GM21367 (cell line): Measurements from ENCODE around the gene ADAM10.
"Not testable (repeated sequence)": the region's sequence is repeated elsewhere in the genome, so short reads cannot be mapped to it uniquely, and the experiment has no call there.

Experiments
- ATAC-seq: cut with Tn5 transposase; IDR thresholded peaks from one replicate; pipeline ENCODE4 v1.9.1; 2021; ENCODE audit not compliant: unreplicated experiment

The ADAM10 gene

DNA sequence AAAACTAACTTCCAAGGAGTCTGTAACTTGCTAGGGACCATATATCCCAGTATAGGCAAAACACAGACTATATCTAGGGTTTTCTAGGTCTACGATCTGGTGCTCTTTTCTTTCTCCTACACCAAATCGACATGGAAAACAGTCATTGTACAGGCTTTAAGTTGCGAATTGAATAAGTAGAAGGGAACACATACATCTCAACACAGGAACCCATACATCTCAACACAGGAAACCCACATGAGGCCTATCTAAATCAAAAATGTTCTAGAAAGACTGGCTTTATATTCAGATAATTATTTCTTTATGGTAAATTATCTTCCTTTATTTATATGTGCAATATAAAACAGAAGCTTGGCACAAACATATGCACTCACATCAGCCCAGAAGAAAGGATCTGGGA is 126.6 kb downstream of the ADAM10 start:
- ATAC-seq, result no peak

DNA sequence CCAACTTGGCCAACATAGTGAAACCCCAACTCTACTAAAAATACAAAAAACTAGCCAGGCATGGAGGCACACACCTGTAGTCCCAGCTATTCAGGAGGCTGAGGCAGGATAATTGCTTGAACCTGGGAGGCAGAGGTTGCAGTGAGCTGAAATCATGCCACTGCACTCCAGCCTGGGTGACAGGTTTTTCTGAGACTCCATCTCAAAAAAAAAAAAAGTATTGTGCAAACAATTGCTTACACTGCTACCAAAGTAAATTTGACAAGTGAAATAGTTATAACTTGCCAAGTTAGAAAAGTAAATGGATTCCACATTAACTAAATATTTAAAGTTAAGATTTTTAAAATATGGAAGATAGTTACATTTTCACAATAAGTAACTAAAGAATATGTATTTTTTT is 129.2 kb downstream of the ADAM10 start:
- ATAC-seq, result not testable (repeated sequence)

DNA sequence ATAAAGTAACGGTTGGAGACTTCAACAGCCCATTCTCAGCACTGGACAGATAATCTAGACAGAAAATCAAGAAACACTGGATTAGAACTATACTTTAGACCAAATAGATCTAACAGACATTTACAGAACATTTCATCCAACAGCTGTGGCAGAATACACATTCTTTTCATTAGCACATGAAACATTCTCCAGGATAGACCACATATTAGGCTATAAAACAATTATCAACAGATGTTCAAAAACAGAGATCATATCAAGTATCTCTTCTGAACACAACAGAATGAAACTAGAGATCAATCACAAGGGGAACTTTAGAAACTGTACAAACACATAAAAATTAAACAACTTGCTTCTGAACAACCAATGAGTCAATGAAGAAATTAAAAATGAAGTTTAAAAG is 133.3 kb downstream of the ADAM10 start:
- ATAC-seq, result no peak

DNA sequence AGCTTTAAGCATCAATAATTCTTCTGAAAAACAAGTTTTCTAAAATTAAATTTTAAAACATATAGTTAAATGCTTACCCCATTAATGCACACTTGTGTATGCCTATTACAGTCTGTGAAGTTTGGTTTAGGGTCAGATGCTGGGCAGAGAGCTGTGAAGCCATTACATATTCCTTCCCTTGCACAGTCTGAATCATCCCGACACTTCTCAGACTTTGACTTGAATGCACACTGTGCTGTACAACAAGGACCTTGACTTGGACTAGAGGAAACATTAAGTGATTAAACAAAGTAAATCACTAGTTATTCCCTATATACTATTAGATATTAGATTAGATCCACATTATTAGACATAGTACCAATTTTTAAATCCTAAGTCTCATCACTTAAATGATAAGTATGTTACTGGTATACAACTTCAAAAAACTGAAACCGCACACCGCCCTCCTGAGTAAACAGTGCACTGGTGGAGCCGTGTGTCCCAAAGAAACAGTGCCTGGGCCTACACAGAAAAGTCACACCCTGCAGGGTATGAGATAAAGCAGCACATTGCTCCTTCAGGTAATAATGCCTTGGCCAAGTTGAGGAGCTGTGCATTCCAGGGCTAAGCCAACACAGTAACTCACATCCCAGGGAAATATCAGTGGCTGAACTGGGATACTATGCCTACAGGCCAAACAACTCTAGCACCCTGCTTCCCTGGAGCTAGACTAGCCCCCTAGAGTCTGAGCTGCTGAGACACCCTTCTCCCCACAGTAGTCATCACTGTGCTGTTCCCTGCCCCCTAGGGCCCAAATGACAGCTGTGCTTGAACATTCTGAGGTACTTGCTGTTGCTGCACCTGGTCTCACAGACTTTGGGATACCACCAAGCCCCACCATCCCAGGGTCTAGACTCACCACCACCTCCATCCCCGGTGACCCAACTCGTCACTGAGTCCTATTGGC is 137.5 kb downstream of the ADAM10 start:
- no peak for ATAC-seq

DNA sequence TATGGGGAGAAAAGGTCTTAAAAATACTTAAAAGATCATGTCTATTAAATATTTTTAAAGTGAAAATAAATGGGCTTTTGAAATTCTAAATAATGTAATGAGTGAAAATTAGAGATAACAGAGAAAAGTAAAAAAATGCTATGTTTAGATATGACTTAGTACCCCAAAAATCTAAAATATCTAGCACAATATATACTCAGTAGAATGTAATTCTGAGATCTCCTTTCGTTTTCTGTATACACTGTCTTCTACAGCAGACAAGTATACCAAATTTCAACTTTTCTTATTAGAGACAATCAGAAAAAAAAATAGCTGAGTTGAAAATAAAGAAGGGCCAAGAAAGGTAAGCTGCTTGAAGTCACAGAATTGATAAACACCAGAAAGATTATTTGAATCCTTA is 140.8 kb downstream of the ADAM10 start:
- ATAC-seq, result no peak

DNA sequence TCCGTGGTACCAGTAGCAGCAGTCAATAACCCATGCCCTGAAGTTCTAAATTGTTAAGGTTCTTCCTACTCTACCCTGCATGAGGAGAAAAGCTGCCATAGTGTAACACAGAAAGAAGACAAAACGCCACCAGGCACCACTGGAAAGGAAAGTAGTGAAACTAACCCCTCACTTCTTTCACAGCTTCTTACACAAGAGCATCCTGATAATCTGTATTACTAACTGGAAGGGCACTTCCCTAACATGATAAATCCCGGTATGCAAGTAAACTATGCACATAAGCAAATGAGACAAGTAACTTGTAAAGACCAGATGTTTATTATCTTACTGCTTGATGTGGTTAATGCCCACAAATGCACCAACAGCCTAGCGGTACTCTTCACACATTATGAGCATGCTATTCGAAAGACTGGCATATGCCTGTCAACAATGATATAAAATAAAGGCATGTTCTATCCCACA is 141.3 kb downstream of the ADAM10 start:
- ATAC-seq, result no peak

DNA sequence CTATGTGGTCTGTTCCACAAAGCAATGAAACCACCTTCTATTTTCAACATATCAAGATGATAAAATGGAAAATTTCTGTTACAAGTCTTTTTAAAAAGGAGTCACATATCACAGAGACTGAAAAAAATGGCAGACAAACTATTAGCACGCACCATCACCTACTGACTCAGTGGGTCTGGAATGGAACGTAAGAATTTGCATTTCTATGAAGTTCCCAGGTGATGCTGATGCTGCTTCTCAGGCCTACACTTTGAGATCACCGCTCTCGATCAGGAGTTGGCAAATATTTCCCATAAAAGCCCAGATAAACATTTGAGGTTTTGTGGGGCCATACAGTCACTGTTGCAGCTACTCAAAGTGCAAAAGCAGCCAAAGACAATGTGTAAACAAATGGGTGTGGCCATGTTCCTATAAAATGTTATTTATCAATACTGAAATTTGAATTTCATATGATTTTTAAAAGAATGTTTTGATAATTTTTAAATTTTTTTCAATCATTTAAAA is 142.9 kb downstream of the ADAM10 start:
- ATAC-seq, result no peak

DNA sequence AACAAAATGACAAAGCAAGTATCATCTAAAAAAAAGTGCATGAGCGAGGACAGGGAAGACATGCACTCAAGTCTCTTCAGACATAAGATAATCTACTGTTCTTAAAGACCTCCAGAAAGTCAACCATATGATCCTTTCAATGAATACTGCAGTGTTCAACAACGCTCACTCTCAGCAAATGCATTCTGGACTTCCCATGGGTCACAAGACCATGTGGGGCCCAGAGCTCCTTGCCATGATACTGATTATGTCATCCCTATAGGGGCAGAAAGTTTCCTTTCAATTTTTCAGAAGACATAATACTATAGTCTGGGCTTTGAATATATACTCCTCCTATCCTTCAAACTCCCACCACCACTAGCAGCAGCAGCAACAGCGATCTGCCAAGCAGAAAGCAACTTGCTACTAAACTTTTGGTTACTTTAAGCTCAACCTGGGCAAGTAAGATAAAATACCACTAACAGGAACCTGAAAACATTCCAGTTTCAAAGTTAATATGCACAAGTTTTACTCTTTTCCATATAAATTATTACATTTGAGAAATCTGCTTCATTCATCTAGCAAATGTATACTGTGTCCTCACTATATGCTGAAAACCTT is 143.5 kb downstream of the ADAM10 start:
- no peak for ATAC-seq

DNA sequence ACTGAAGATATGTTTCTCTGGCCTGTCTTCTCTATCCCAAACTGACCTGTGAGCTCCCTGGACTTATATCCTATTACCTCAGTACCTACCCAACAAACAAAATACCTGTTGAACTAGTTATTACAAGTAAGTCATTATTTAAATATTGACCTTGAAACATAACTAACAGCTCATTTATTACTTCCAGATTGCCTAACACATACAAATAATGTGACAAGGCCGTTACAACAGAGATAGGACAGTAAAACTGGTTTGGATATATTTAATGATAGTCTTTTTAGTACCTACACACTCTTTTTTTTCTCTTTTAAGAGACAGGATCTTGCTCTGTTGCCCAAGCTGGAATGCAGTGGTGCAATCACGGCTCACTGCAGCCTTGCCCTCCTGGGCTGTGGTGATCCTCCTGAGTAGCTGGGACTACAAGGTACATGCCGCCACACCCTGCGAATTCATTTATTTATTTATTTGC is 145.0 kb downstream of the ADAM10 start:
- ATAC-seq, result no peak

DNA sequence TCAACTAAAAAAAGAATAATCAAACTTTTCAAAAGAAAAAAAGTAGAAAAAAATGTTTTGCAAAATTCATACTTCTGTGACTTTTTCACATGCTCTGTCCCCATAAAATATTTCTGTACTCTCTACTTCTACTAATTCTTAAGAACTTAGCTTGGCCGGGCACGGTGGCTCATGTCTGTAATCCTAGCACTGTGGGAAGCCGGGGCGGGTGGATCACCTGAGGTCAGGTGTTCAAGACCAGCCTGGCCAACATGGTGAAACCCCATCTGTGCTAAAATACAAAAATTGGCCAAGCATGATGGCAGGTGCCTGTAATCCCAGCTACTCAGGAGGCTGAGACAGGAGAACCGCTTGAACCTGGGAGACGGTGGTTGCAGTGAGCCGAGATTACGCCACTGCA is 145.6 kb downstream of the ADAM10 start:
- ATAC-seq, result not testable (repeated sequence)

DNA sequence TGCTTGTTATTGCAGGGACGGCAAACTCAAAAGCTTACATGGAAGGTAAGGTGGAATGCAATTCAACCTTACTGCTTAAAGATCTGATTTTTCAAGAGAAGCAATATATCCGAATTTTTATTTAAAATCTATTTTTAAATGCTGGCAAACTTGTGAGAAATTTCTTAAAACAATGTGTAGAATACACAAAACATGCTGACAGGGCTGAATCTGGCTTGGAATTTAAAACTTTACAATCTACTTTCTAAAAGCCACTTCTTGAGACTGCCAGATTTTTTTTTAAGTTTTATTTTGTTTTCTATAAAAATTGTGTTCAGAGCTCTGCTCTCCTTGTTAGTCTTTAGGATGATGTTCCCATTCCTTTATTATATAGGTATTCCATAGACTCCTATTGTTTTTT is 146.7 kb downstream of the ADAM10 start:
- ATAC-seq, result no peak

DNA sequence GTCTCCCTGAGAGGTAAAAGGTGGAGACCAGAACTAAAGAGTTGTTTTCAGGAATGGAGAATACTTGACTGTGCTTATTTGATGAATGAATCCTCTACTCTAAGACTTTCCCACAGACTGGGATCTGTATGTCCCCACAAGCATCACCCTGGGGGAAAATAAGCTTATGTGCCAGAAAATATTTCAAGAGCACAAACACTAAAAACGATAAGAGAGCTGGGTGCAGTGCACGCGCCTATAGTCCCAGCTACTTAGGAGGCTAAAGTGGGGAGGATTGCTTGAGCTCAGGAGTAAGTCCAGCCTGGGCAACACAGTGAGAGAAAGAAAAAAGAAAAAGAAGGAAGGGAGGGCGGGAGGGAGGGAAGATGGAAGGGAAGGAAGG is 150.7 kb downstream of the ADAM10 start:
- ATAC-seq, result no peak

DNA sequence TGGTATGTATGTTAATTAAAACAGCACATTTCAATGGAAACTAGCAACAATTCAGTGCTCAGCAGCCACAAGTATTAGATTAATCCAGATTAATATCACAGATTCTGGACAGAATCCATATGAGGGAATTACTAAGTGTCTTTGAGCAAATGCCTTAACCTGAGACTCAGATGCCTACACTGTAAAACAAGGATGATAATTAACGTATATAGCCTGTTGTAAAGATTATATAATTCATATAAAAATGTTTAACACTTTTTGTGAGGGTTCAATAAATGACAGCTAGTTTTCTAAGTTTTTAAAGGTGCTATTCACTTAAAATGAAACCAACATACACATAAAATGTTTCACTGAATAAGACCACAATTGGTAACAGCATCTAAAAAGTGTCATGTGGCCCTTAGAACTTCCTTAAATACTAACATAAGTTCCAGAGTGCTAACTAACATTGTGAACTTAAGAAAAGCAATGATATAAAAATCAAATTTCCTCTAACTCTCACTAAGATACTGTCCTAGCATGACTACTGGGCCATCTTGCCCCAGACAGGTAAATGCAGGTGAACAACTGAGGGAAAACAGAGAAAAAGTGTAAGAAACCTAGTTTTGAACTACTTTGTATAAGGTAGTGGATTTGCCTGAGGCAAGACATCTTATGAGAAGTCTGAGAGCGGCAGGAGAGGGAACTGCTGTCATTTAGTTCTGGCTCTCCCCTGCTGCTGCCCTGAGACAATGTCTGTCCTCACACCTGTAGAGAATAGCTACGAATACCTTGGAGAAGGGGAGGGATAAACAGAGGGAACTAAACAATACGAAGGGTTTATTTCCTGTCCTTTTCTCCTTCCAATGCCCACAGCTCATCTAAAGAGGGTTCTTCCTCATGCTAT is 151.3 kb downstream of the ADAM10 start:
- no peak for ATAC-seq

DNA sequence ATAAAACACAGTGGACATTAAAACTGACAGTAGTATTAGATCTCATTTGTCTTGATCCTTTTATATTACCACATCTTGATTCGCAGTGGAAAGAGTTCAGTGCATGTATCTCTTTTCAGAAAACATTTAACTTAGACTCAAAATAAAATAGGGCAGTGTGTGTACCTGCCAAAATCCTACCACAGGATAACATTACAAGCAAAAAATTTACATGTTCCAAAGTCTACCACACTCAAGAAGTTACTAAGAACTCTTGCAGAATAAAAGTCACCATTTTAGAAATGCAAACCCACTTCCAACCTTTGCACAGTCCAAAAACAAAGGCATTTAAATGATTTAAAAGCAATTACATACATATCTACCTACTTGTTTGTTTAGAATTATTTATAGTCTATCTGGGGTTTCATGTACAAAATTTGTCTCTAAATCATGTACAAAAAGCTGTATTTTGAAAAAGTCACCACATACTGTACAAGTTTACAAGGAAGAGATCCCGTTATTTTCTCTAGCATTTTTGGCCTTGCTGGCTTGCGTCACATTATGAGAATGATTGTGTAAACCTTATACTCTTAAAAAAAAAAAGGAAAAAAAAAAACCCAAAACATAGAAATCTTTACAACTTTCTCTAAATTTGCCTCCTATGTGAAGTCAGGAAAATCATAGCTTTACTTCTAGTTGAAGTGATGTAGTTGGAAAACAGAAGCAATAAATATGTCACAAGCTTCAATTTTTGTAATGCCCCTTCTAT is 153.8 kb downstream of the ADAM10 start:
- no peak for ATAC-seq

DNA sequence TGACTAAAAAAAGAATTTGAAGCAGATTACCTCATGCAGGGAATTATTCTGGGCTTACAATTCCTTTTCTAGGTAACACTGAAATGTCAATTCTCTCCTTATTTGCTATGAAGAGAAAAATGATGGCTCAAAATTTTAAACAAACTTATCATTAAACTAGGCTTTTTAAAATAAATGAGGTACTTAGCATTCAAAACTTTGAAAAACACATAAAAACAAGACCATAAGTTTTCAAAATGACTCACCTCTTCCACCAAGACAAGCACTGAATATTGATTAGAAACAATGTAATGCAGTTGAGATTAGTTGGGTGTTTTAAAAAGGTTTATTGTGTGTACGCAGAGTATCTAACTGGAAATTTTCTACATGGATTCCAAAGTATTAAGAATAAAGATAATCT is 154.6 kb downstream of the ADAM10 start:
- ATAC-seq, result no peak

DNA sequence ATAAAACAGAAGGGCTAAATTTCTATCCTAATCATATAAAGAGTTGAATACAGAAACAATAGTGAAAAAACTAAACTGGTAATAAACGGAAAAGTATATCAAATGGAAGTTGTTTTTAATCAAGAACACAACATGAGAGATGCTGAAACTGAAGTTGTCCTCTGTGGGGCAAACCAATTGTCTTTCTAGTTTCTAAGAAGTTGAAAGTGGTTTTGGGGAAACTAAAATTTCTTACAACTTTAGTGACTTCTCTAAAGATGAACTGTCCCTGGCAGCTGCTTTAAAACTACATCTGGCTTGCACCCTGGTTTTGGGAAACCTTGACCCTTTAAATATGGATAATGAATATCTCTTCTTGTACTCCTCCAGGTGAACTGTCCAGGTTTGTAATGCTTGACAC is 155.6 kb downstream of the ADAM10 start:
- ATAC-seq, result no peak

DNA sequence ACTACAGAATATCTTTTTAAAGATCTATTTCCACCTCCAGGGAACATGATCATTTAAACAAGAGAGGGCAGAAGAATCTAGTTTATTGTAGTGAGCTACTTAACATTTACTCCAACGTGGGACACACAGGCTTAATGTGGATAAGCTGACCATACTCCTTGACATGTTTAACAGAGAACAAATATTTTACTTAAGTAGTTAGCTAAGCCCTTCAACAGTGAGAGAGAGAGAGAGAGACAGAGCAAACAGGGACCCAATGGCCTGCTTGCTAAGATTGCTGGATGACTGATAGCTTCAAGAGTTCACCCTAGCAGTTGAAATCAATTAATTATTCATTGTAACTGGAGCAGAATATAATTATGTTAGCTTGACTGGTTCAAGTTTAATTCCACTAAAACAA is 158.6 kb downstream of the ADAM10 start:
- no peak for ATAC-seq

DNA sequence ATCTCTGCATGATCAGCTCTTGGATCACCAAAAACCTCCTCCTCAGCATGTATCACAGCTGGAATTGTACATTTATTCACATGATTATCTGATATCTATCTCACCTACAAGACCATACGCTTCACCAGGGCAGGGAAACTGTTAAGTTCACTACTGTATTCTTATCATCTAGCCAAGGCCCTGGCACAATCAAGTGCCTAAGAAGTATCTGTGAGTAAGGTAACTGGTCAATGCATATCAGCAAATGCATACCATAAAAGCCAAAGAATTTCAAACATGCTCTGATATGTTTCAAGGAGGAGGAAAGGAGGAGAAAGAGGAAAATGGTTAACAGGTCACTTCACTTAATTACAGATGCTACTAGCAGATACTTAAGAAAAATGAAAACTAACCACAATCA is 159.3 kb downstream of the ADAM10 start:
- ATAC-seq, result no peak

DNA sequence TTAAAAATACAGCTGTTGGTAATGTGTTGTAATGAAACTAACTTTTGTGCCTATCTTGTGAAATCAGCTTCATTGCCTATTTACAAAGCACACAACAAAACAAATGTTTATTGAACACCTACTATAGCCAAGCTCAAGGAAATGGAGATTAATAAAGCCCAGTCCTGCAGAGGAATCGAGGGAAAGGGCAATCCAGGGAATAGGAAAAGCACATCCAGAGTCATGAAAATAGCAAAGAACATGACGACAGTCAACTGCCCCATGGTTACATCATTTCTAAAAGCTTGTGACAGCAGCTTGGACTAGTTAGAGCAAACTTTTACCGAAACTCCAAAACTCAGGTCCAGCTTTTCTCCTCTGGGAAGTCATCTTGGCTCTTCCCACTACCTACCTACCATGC is 160.5 kb downstream of the ADAM10 start:
- ATAC-seq, result no peak

DNA sequence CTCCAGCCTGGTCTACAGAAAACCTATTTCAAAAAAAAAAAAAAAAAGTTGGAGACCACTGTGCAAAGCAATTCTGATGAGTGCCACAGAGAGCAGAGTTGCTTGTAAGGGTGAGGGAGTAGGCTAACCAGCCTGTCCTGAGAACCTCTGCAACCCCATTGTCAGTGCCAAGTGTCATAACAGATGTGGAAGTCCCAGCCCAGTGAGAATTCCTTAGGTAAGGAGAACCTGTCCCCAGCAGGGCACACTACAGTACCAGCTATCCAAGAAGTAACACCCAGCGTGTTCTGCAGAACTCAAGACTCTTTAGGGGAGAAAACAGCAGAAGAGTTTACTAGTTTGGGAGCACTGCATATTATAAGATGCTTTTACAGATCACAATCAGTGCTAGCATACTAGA is 161.4 kb downstream of the ADAM10 start:
- ATAC-seq, result no peak
